Epidermal melanocyte (primary cell): ENCODE measurements around the gene ABCB7.
A peak's percentile ranks its signal among the peaks of the same experiment; 100 is the strongest.
"Not testable (repeated sequence)": the region's sequence is repeated elsewhere in the genome, so short reads cannot be mapped to it uniquely, and the experiment has no call there.

Experiments
- DNase-seq: peaks from one replicate; pipeline ENCODE4 v3.0.0; 2011; ENCODE audit warnings: low spot score; ENCODE audit not compliant: insufficient read length

Gene ABCB7

DNA sequence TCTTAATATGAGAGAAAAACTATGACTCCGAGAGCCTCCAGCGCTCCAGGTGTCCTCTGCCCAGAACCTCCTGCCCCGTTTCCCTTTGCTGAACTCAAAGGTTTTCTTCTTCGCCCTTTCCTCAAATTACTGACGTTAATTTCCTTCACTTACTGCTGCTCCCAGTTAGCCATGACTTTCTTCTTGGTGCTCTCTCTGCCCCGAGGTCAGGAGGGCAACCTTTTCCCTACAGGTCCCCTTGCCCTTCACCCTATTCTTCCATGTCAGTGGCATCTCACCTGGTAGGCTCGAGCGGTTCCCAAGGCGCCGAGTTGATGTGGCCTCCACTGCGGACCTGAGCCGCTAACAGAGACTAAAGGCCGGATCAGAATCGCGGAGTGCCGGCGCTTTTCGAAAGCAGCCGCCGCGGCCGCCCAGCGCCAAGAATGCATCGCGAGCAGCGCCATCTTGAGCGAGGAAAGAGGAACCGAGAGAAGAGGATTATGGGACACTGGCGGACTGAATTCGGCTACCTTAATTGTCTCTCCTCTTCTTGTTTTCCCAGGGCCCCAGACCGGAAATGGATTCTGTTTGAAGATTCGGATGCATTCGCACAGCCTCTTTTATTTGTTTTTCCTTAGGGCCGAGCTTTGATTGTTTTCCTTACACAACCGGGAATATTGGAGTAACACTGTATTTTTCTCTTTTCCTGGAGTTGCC lies at the start of gene ABCB7:
Gene ABCB7, minus strand, starts transcription at position 457 of the 699 bp plus-strand sequence. Its CDS starts 11 bp downstream, at position 446.
- DNase-seq = peak; percentile 38

GRCh38 chrX:75188415-75189206 lies 32.5 kb upstream of the ABCB7 start:
- not testable (repeated sequence) for DNase-seq

- DNase-seq = no peak
Measured at GRCh38 chrX:75181721-75182120, 25.6 kb upstream of the ABCB7 start.

- DNase-seq = not testable (repeated sequence)
Measured at GRCh38 chrX:75179536-75180293, 23.6 kb upstream of the ABCB7 start.

GRCh38 chrX:75172257-75172890 lies 16.3 kb upstream of the ABCB7 start:
- DNase-seq = not testable (repeated sequence)

DNA sequence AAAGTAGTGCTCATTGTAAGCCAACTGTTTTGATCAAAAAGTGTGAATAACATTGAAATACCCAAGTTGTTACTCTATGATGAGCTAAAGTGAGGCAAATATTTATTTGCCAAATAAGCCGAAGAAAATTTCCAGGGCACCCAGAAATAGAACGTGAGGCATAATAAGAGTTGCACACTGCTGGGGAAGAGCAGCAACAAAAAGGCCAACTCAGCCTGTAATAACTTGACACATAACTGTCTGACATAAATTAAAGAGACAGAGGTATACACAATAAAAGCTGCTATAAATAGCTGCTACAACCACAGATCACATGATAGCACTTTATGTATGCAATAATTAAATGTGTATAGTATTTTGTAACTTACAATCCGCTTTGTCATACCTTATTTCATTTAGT lies 2.0 kb upstream of the ABCB7 start:
- DNase-seq = no peak

DNA sequence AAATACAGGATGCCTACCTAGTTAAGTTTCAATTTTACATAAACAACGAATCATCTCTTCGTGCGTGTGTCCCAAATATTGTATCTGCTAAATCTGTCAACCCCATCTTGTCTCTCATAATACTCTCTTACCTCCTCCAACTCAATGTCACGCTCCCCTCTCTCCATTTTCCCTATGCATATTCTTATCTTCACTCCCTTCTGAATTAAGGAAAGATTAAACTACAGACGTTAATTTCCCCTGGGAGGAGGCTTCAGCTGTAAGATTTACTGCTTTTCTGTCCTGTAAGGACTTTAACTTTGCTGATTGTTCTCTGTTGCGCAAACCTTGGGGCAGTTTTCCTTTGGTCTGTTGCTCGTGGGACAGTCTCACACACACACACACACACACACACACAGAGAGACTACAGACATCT lies 455 bp upstream of the ABCB7 start:
- no peak for DNase-seq

- no peak for DNase-seq
Measured at GRCh38 chrX:75155447-75155826, 646 bp downstream of the ABCB7 start.

DNA sequence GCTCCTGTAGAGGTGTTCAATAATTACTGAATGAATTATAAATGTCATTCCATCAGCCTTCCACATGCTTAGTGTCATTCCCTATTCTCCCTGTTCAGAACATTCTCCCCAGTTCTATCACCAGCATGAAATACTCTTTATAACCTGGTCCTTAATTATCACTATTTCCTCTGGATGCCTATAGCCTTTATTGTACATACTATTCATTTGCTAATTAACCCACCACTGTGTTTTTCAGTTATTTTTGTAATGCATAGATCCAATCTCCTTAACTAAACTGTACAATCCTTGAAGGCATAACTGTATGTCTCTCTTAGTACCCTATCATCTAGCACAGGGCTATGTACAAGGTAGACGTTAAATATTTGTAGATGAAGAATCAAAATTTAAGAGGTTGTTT lies 1.2 kb downstream of the ABCB7 start:
- DNase-seq = no peak

DNA sequence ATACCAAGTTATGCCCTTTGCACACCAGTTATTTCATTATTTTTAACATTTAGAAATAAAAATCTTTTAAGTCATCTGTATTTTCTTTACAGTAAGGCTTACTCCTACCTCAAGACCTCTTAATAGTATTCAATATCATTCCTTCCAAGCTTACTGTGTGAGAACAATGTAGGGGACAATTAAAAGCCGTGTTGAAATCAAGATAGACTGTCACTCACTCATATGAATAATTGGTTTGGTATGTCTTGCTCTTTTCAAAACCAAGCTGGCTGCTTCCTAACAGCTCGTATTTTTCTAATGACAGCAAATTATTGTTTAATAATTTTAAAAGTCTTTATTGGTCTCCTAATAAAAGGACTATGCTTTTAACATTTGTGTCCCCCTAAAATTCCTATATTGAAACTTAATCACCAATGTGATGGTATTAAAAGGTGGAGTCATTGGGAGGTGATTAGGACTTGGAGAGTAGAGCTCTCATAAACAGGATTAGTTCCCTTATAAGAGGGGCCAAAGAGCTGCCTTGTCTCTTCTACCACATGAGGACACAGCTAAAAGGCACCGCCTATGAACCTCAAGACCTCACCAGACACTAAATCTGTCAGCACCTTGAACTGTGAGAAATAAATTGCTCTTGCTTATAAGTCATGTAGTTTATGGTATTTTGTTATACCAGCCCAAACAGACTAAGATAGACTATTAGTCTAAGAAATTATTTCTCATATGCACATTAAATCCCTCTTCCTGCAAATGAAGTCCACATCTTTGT lies 4.1 kb downstream of the ABCB7 start:
- DNase-seq = no peak

DNA sequence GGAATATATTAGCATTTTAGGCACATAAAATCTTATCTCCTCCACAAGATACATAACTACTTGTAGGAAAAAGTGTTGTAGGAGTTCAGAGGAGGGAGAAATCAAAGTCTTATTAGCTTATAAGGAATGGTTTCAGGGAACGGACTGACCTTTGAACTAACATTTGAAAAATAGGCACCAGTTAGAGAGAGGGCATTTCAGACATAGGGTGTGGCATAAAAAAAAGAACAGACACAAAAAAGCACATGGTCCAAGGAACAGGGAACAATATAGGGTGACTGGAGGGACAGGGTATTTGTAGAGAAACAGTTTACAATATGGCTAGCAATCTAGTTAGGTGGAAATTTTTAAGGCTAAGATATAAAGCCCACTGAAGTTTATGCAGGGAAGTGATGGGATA lies 6.4 kb downstream of the ABCB7 start:
- DNase-seq = no peak

GRCh38 chrX:75132672-75133071 lies 23.4 kb downstream of the ABCB7 start:
- no peak for DNase-seq

DNA sequence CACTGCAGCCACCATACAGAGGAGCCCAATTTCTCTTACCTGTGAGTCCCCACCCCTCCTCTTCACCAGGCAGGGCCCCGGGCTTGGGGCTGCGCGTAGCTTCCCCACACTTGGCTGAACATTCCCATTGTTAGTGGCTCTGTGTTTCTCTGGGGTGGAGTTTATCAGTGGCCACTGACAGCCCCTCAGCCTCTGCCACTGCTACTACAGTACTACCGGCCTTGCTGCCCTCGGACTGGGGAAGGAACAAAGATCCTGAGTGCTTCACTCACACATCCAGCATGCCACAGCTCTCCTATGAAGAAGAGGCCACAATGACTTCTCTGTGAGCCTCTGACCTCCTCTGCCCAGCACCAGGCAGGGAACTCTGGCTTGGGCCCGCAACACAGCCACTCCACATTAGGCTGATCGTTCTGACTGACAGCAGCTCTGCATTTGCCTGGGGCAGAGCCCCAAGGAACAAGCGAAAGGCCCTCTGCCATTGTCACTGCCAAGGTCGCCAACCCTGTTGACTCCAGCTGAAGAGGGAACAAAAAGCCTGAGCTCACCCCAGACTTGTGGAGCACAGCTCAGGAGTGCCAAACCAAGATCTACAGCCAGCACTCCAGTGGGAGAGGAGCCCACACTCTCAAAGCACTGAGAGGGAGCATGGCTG lies 24.0 kb downstream of the ABCB7 start:
- no peak for DNase-seq

- DNase-seq = not testable (repeated sequence)
Measured at GRCh38 chrX:75129069-75129468, 27.0 kb downstream of the ABCB7 start.

- DNase-seq = no peak
Measured at GRCh38 chrX:75118296-75118695, 37.8 kb downstream of the ABCB7 start.

GRCh38 chrX:75115707-75116413 lies 40.2 kb downstream of the ABCB7 start:
- DNase-seq = no peak

DNA sequence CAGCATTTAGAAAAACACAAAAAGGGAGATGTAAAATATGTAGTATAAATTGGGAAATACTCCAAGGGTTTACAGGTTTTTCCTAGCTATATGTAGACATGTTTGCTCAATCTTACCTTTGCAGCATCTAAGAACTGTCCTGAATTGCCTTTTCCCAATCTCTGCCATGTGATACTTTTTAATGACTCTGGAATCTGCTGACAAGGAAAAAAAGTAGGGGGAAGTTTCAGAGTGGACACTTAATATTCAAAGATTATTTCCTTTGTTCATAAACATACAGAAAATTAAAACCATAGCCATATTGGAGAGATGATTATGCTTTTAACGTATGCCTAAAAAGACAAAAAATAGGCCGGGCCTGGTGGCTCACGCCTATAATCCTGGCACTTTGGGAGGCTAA lies 41.4 kb downstream of the ABCB7 start:
- no peak for DNase-seq

DNA sequence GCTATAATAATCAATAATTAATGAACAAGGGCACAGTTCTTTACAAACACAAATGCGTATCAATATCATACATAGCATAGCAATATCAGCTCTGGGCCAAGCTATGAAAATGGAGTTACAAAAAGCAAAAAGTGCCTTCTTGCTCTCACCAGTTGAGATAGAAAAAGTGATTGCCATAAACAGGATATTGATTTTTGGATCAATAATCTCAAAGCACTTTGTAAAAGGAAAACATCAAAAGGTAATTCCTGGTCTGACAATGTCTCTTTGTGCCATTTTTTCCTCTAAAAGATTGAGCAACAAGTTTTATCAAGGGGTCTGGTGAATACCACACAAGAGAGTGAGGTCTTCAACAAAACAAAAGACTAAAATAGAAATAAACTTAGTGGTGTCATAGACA lies 42.4 kb downstream of the ABCB7 start:
- DNase-seq = no peak

- no peak for DNase-seq
Measured at GRCh38 chrX:75107863-75108509, 48.1 kb downstream of the ABCB7 start.
